ENCODE results near the gene HPCAL1. TPM values are rescaled to one million over a fixed set of nuclear protein-coding genes. Genes with fewer than 3 reads are reported as not detected.

HPCAL1 gene
- total RNA-seq, 1 donor from 2014 or later = 15.9 TPM

DNA sequence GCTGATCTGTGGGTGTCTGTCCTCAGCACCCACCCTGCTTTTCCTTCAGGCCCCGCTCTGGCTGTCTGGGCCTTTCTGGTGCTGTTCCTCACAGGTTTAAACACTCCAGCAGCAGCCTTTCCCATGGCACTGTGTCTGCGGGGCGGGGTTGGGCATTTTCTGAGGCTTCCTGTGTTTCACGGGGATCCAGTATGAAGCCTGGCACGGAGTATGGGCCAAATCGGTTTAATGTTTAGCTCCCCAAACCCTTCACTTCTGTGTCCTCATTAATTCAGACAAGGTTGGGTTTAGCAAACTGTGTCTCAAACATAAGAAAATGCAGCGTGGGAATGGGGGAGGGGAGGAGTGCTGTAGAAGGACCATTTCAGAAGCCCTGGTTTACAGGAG, 44.9 kb downstream of the HPCAL1 start:
- H3K4me3 Mint-ChIP-seq = no peak overlapping the region
- CTCF ChIA-PET = no interaction called here
- H3K9me3 Mint-ChIP-seq = no peaks in the 10 kb centered on the region
- intact Hi-C loops (cut with micrococcal nuclease) = no loop called here
- no peak overlapping the region for H3K27ac Mint-ChIP-seq
- ATAC-seq (ENCODE audit: low read depth) (no peak), DNase-seq (no peak)
- no peaks in the 10 kb centered on the region for H3K27me3 Mint-ChIP-seq
- POLR2A ChIA-PET = interaction anchor here (0.6 kb wide), 2 partner anchors 15 to 16 kb away, joined by 3 read pairs; no protein-coding TSS in a partner anchor
- H3K36me3 Mint-ChIP-seq (ENCODE audit: low read depth) = no peaks in the 10 kb centered on the region
- peaks cover 72% of the 10 kb centered on the region for H3K4me1 Mint-ChIP-seq
- TF ChIP-seq, protein P1, sequence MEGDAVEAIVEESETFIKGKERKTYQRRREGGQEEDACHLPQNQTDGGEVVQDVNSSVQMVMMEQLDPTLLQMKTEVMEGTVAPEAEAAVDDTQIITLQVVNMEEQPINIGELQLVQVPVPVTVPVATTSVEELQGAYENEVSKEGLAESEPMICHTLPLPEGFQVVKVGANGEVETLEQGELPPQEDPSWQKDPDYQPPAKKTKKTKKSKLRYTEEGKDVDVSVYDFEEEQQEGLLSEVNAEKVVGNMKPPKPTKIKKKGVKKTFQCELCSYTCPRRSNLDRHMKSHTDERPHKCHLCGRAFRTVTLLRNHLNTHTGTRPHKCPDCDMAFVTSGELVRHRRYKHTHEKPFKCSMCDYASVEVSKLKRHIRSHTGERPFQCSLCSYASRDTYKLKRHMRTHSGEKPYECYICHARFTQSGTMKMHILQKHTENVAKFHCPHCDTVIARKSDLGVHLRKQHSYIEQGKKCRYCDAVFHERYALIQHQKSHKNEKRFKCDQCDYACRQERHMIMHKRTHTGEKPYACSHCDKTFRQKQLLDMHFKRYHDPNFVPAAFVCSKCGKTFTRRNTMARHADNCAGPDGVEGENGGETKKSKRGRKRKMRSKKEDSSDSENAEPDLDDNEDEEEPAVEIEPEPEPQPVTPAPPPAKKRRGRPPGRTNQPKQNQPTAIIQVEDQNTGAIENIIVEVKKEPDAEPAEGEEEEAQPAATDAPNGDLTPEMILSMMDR (IDR thresholded peaks at IDR 0.05) = no peak

DNA sequence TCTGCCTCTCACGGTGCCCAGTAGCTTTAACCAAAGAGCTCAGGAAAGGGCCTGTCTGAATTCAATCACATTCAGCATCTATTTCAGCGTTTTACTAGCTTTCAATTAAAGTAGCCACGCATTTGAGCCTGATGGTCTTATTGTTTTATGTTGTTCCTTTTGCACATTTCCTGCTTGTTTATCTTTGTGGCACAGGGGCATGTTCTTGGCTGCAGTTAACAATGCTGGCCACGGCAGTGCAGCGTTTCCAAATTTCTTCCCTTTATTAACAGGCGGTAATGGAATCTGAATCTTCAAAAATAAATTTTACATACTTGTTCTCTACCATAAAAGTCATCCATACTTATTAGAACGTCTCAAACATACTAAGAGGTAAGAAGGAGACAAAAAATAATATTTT, 46.2 kb downstream of the HPCAL1 start:
- peaks cover under 1% of the 10 kb centered on the region for H3K36me3 Mint-ChIP-seq (ENCODE audit: low read depth)
- ChIA-PET CTCF (no interaction called here), POLR2A (no interaction called here)
- H3K4me3 Mint-ChIP-seq = no peak overlapping the region
- no peaks in the 10 kb centered on the region for H3K9me3 Mint-ChIP-seq
- no peak overlapping the region for H3K27ac Mint-ChIP-seq
- H3K27me3 Mint-ChIP-seq = no peaks in the 10 kb centered on the region
- H3K4me1 Mint-ChIP-seq = peaks cover 61% of the 10 kb centered on the region
- ATAC-seq (ENCODE audit: low read depth) = no peak
- DNase-seq = no peak
- TF ChIP-seq, protein P1 (IDR thresholded peaks at IDR 0.05) = no peak
- intact Hi-C loops (cut with micrococcal nuclease) = no loop called here

DNA sequence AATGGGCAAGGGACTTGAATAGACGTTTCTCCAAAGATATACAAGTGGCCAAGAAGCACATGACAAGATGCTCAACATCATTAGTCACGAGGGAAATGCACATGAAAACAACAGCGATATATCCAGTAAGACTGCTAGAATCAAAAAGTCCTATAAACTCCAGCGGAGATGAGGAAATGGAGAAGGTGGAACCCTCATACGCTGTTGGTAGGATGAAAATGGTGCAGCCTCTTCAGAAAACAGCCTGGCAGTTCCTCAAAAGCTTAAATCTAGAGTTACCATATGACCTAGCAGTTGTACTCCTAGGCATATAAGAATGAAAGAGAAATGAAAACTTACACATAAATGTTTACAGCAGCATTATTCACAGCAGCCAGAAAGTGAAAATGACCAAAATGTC, 48.1 kb downstream of the HPCAL1 start:
- Mint-ChIP-seq H3K27me3 (no peaks in the 10 kb centered on the region), H3K27ac (peak overlapping the region; percentile 18), H3K4me3 (no peak overlapping the region), H3K4me1 (peaks cover 52% of the 10 kb centered on the region), H3K36me3 (ENCODE audit: low read depth) (peaks cover 14% of the 10 kb centered on the region), H3K9me3 (no peaks in the 10 kb centered on the region)
- ChIA-PET CTCF (no interaction called here), POLR2A (no interaction called here)
- intact Hi-C loops (cut with micrococcal nuclease) = no loop called here
- DNase-seq (no peak), ATAC-seq (ENCODE audit: low read depth) (no peak)
- TF ChIP-seq, protein P1 (IDR thresholded peaks at IDR 0.05) = no peak

DNA sequence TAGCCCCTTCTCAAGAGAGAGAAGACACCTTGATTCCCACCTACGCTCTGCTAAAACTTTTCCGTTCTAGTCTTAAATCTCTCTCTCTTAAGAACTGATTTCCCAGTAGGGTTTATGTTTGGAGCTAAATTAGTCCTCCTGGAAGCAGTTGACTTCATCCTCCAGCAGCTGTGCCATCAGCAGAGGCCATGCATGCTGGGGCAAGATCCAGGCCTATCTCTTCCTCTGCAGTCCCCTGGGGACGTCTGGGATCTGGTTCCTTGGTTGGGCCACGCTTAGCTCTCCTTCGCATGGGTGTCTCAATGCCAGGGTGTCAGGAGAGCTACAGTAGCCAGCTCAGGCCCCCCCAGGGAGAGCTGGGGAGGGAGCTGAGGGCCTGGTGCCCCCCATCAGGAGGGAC, 49.7 kb downstream of the HPCAL1 start:
- Mint-ChIP-seq H3K4me3 (no peak overlapping the region), H3K27ac (no peak overlapping the region), H3K9me3 (no peaks in the 10 kb centered on the region), H3K27me3 (no peaks in the 10 kb centered on the region), H3K4me1 (peaks cover 46% of the 10 kb centered on the region), H3K36me3 (ENCODE audit: low read depth) (peaks cover 14% of the 10 kb centered on the region)
- CTCF ChIA-PET = interaction anchor here (1.2 kb wide), 1 partner anchor 56 kb away, joined by 4 read pairs; no protein-coding TSS in a partner anchor
- DNase-seq (no peak), ATAC-seq (ENCODE audit: low read depth) (no peak)
- TF ChIP-seq, protein P1 (IDR thresholded peaks at IDR 0.05) = no peak
- POLR2A ChIA-PET = interaction anchor here (1.2 kb wide), 1 partner anchor 10 kb away, joined by 3 read pairs; no protein-coding TSS in a partner anchor
- intact Hi-C loops (cut with micrococcal nuclease) = no loop called here

DNA sequence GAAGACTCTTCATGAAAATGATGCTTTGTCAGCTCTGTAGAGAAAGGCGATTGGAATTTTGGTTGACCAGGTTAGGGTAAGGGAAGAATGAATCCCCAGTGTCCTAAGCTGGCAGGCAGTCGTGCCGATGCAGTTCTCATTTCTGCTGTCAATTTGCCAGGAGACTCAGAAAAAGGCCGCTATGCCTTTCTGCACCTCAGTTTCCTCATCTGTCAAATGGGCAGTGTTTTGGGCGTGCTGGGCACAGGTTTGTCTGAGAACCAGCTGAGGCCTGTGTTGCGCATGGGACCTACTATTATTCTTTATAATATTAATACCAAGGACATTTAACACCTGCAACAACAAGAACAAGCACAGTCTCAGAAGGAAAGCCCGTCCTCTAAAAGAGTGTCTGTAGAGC, 50.3 kb downstream of the HPCAL1 start:
- H3K9me3 Mint-ChIP-seq = no peaks in the 10 kb centered on the region
- H3K27ac Mint-ChIP-seq = no peak overlapping the region
- ChIA-PET CTCF (interaction anchor here (1.2 kb wide), 1 partner anchor 56 kb away, joined by 4 read pairs; no protein-coding TSS in a partner anchor), POLR2A (interaction anchor here (1.2 kb wide), 1 partner anchor 9 kb away, joined by 3 read pairs; no protein-coding TSS in a partner anchor)
- no peak for DNase-seq
- no peaks in the 10 kb centered on the region for H3K27me3 Mint-ChIP-seq
- peaks cover 18% of the 10 kb centered on the region for H3K36me3 Mint-ChIP-seq (ENCODE audit: low read depth)
- no peak for ATAC-seq (ENCODE audit: low read depth)
- H3K4me1 Mint-ChIP-seq = peaks cover 43% of the 10 kb centered on the region
- intact Hi-C loops (cut with micrococcal nuclease) = no loop called here
- H3K4me3 Mint-ChIP-seq = no peak overlapping the region
- TF ChIP-seq, protein P1 (IDR thresholded peaks at IDR 0.05) = no peak

All from activated B cell treated with CpG ODN at 0.5 μM for 24 hours (primary cell).